ENCODE data around the gene SNX17. TPM values are rescaled to one million over a fixed set of nuclear protein-coding genes. Genes with fewer than 3 reads are reported as not detected.

The SNX17 gene
- total RNA-seq, 1 experiment from 2014 or later = 108 TPM

GRCh38 chr2:27412419-27413152, 42.2 kb downstream of the SNX17 start:
- no peak for DNase-seq
- H3K4me3 Mint-ChIP-seq (ENCODE audit: unreplicated experiment) = no peak overlapping the region
- peaks cover 19% of the 10 kb centered on the region for H3K36me3 Mint-ChIP-seq (ENCODE audit: insufficient read depth, unreplicated experiment)
- no peaks in the 10 kb centered on the region for H3K27me3 ChIP-seq (replicated peaks; ENCODE audit: control insufficient read depth, insufficient read depth, low read length)
- no peaks in the 10 kb centered on the region for H3K27me3 Mint-ChIP-seq (ENCODE audit: insufficient read depth, unreplicated experiment)
- no peak overlapping the region for H3K4me3 ChIP-seq (ENCODE audit: low read depth, low read length)
- H3K9me3 Mint-ChIP-seq (ENCODE audit: unreplicated experiment) = no peaks in the 10 kb centered on the region
- intact Hi-C loops (cut with micrococcal nuclease; ENCODE audit: unreplicated experiment) = no loop called here
- no peaks in the 10 kb centered on the region for H3K9me3 ChIP-seq
- H3K27ac Mint-ChIP-seq (ENCODE audit: unreplicated experiment) = peak overlapping the region; percentile 23
- no peaks in the 10 kb centered on the region for H3K36me3 ChIP-seq (ENCODE audit: control insufficient read depth, insufficient read depth, low read length)
- peaks cover 27% of the 10 kb centered on the region for H3K4me1 Mint-ChIP-seq (ENCODE audit: low read depth, unreplicated experiment)
- TF ChIP-seq CTCF (IDR thresholded peaks at IDR 0.05; ENCODE audit: insufficient read depth in 1 of 2, low read depth in 1 of 2, low read length in 1 of 2, severe bottlenecking in 1 of 2, unreplicated experiment in 1 of 2) = no peak
- CTCF ChIA-PET = no interaction called here
- POLR2A ChIA-PET = no interaction called here
- BruUV-seq (replicated peaks) = no TSS peak
- H3K4me1 ChIP-seq = peaks cover 26% of the 10 kb centered on the region

GRCh38 chr2:27416151-27416550, 45.7 kb downstream of the SNX17 start:
- peaks cover 16% of the 10 kb centered on the region; the same call in 1 of the 2 replicates for H3K4me1 ChIP-seq
- Mint-ChIP-seq H3K9me3 (ENCODE audit: unreplicated experiment) (no peaks in the 10 kb centered on the region), H3K27ac (ENCODE audit: unreplicated experiment) (no peak overlapping the region), H3K4me3 (ENCODE audit: unreplicated experiment) (no peak overlapping the region), H3K4me1 (ENCODE audit: low read depth, unreplicated experiment) (peaks cover 20% of the 10 kb centered on the region), H3K27me3 (ENCODE audit: insufficient read depth, unreplicated experiment) (no peaks in the 10 kb centered on the region), H3K36me3 (ENCODE audit: insufficient read depth, unreplicated experiment) (peaks cover 5% of the 10 kb centered on the region)
- DNase-seq = no peak
- intact Hi-C loops (cut with micrococcal nuclease; ENCODE audit: unreplicated experiment) = no loop called here
- H3K27me3 ChIP-seq (replicated peaks; ENCODE audit: control insufficient read depth, insufficient read depth, low read length) = no peaks in the 10 kb centered on the region
- no peaks in the 10 kb centered on the region for H3K9me3 ChIP-seq
- no peaks in the 10 kb centered on the region for H3K36me3 ChIP-seq (ENCODE audit: control insufficient read depth, insufficient read depth, low read length)
- no TSS peak for BruUV-seq (replicated peaks)
- no peak for TF ChIP-seq CTCF (IDR thresholded peaks at IDR 0.05; ENCODE audit: insufficient read depth in 1 of 2, low read depth in 1 of 2, low read length in 1 of 2, severe bottlenecking in 1 of 2, unreplicated experiment in 1 of 2)
- CTCF ChIA-PET = no interaction called here
- POLR2A ChIA-PET = no interaction called here
- H3K4me3 ChIP-seq (ENCODE audit: low read depth, low read length) = no peak overlapping the region

- no peaks in the 10 kb centered on the region for H3K36me3 ChIP-seq (ENCODE audit: control insufficient read depth, insufficient read depth, low read length)
- H3K4me3 Mint-ChIP-seq (ENCODE audit: unreplicated experiment) = no peak overlapping the region
- H3K27ac Mint-ChIP-seq (ENCODE audit: unreplicated experiment) = no peak overlapping the region
- H3K9me3 Mint-ChIP-seq (ENCODE audit: unreplicated experiment) = no peaks in the 10 kb centered on the region
- ChIA-PET CTCF (no interaction called here), POLR2A (no interaction called here)
- BruUV-seq (replicated peaks) = no TSS peak
- intact Hi-C loops (cut with micrococcal nuclease; ENCODE audit: unreplicated experiment) = no loop called here
- 0 out of 2 replicates have a peak, but pooled peaks cover 8% of the 10 kb centered on the region for H3K4me1 ChIP-seq
- no peaks in the 10 kb centered on the region for H3K9me3 ChIP-seq
- H3K4me1 Mint-ChIP-seq (ENCODE audit: low read depth, unreplicated experiment) = no peaks in the 10 kb centered on the region
- H3K27me3 Mint-ChIP-seq (ENCODE audit: insufficient read depth, unreplicated experiment) = no peaks in the 10 kb centered on the region
- no peak for TF ChIP-seq CTCF (IDR thresholded peaks at IDR 0.05; ENCODE audit: insufficient read depth in 1 of 2, low read depth in 1 of 2, low read length in 1 of 2, severe bottlenecking in 1 of 2, unreplicated experiment in 1 of 2)
- DNase-seq = no peak
- no peaks in the 10 kb centered on the region for H3K36me3 Mint-ChIP-seq (ENCODE audit: insufficient read depth, unreplicated experiment)
- H3K27me3 ChIP-seq (replicated peaks; ENCODE audit: control insufficient read depth, insufficient read depth, low read length) = no peaks in the 10 kb centered on the region
- H3K4me3 ChIP-seq (ENCODE audit: low read depth, low read length) = no peak overlapping the region
Measured at GRCh38 chr2:27420996-27421395, 50.6 kb downstream of the SNX17 start.

Data from Caco-2 (cell line).